Adipocyte (in vitro differentiated cells): ENCODE results near the gene MIER2.

Experiments used
- DNase-seq: peaks from one replicate; pipeline ENCODE4 v3.0.0-alpha.2; 2015; ENCODE audit warnings: low read depth
- H3K27me3 ChIP-seq: replicated peaks from 2 replicates; pipeline ENCODE4 v1.7.0; 2013; ENCODE audit warnings: mild to moderate bottlenecking, low read length, moderate library complexity; ENCODE audit not compliant: control insufficient read depth, insufficient read depth
- H3K36me3 ChIP-seq: 2 replicates; pipeline ENCODE4 v1.7.0; 2013; ENCODE audit warnings: low read length, mild to moderate bottlenecking, moderate library complexity; ENCODE audit not compliant: control insufficient read depth, insufficient read depth, severe bottlenecking
- H3K4me1 ChIP-seq: 2 replicates; pipeline ENCODE4 v1.7.0; 2013; ENCODE audit warnings: mild to moderate bottlenecking, low read length, moderate library complexity; ENCODE audit not compliant: control insufficient read depth, insufficient read depth
- H3K4me3 ChIP-seq: 2 replicates; pipeline ENCODE4 v1.7.0; 2013; ENCODE audit warnings: mild to moderate bottlenecking, low read length, moderate library complexity
- H3K9ac ChIP-seq: 2 replicates; pipeline ENCODE4 v1.7.0; 2013; ENCODE audit warnings: mild to moderate bottlenecking, low read length, moderate library complexity
- H3K9me3 ChIP-seq: 2 replicates; pipeline ENCODE4 v1.7.0; 2013; ENCODE audit warnings: mild to moderate bottlenecking, low read length, moderate library complexity; ENCODE audit not compliant: control insufficient read depth

Gene MIER2

GRCh38 chr19:295687-296370 lies 48.8 kb downstream of the MIER2 start:
- Histone ChIP-seq H3K36me3 (no peaks in the 10 kb centered on the region), H3K4me3 (no peak overlapping the region), H3K27me3 (peaks cover 34% of the 10 kb centered on the region), H3K4me1 (peaks cover 11% of the 10 kb centered on the region), H3K9ac (no peak overlapping the region), H3K9me3 (peaks cover 3% of the 10 kb centered on the region)
- DNase-seq, result no peak

- Histone ChIP-seq H3K9ac (no peak overlapping the region), H3K4me3 (peak overlapping the region; percentile 37), H3K27me3 (peaks cover 34% of the 10 kb centered on the region), H3K4me1 (peaks cover 11% of the 10 kb centered on the region), H3K9me3 (peaks cover 3% of the 10 kb centered on the region), H3K36me3 (no peaks in the 10 kb centered on the region)
- DNase-seq, result peak; percentile 57
Measured at GRCh38 chr19:294946-295686, 49.5 kb downstream of the MIER2 start.

- Histone ChIP-seq H3K9me3 (peaks cover 3% of the 10 kb centered on the region), H3K4me1 (peaks cover 11% of the 10 kb centered on the region), H3K27me3 (peaks cover 34% of the 10 kb centered on the region), H3K9ac (no peak overlapping the region), H3K4me3 (peak overlapping the region; percentile 37), H3K36me3 (no peaks in the 10 kb centered on the region)
- peak; percentile 38 for DNase-seq
Measured at GRCh38 chr19:294341-294945, 50.2 kb downstream of the MIER2 start.

- Histone ChIP-seq H3K27me3 (peaks cover 34% of the 10 kb centered on the region), H3K9me3 (peaks cover 3% of the 10 kb centered on the region), H3K36me3 (no peaks in the 10 kb centered on the region), H3K9ac (no peak overlapping the region), H3K4me1 (peaks cover 11% of the 10 kb centered on the region), H3K4me3 (no peak overlapping the region)
- DNase-seq, result no peak
Measured at GRCh38 chr19:293436-294110, 51.0 kb downstream of the MIER2 start.

GRCh38 chr19:292951-293350 lies 51.6 kb downstream of the MIER2 start:
- Histone ChIP-seq H3K9ac (no peak overlapping the region), H3K36me3 (no peaks in the 10 kb centered on the region), H3K27me3 (peaks cover 34% of the 10 kb centered on the region), H3K4me1 (peaks cover 11% of the 10 kb centered on the region), H3K4me3 (no peak overlapping the region), H3K9me3 (peaks cover 3% of the 10 kb centered on the region)
- DNase-seq, result no peak

GRCh38 chr19:292281-292884 lies 52.2 kb downstream of the MIER2 start:
- DNase-seq, result no peak
- Histone ChIP-seq H3K9me3 (peaks cover 3% of the 10 kb centered on the region), H3K9ac (no peak overlapping the region), H3K36me3 (no peaks in the 10 kb centered on the region), H3K4me1 (peaks cover 11% of the 10 kb centered on the region), H3K27me3 (peaks cover 34% of the 10 kb centered on the region), H3K4me3 (no peak overlapping the region)

- Histone ChIP-seq H3K9me3 (peaks cover 3% of the 10 kb centered on the region), H3K4me3 (peak overlapping the region; percentile 37), H3K4me1 (peaks cover 11% of the 10 kb centered on the region), H3K9ac (no peak overlapping the region), H3K36me3 (no peaks in the 10 kb centered on the region), H3K27me3 (peaks cover 37% of the 10 kb centered on the region)
- peak; percentile 36 for DNase-seq
Measured at GRCh38 chr19:291561-292280, 52.9 kb downstream of the MIER2 start.

- Histone ChIP-seq H3K4me1 (peaks cover 11% of the 10 kb centered on the region), H3K36me3 (no peaks in the 10 kb centered on the region), H3K4me3 (peak within 1 kb of the TSS; percentile 37), H3K9ac (no peak within 1 kb of the TSS), H3K27me3 (peaks cover 38% of the 10 kb centered on the region), H3K9me3 (peaks cover 3% of the 10 kb centered on the region)
- peak; percentile 30 for DNase-seq
Measured at GRCh38 chr19:291006-291521, 53.5 kb downstream of the MIER2 start, which contains the start of gene PLPP2. TSS of gene PLPP2 (minus strand) at chr19:291403. CDS start at chr19:291336, 67 bp downstream.

GRCh38 chr19:290372-291005 lies 54.1 kb downstream of the MIER2 start:
- DNase-seq, result peak; percentile 41
- Histone ChIP-seq H3K4me1 (peaks cover 11% of the 10 kb centered on the region), H3K9me3 (peaks cover 3% of the 10 kb centered on the region), H3K27me3 (peaks cover 38% of the 10 kb centered on the region), H3K36me3 (no peaks in the 10 kb centered on the region), H3K9ac (no peak overlapping the region), H3K4me3 (no peak overlapping the region)
